ENCODE results near the gene GP1BB.

DNA sequence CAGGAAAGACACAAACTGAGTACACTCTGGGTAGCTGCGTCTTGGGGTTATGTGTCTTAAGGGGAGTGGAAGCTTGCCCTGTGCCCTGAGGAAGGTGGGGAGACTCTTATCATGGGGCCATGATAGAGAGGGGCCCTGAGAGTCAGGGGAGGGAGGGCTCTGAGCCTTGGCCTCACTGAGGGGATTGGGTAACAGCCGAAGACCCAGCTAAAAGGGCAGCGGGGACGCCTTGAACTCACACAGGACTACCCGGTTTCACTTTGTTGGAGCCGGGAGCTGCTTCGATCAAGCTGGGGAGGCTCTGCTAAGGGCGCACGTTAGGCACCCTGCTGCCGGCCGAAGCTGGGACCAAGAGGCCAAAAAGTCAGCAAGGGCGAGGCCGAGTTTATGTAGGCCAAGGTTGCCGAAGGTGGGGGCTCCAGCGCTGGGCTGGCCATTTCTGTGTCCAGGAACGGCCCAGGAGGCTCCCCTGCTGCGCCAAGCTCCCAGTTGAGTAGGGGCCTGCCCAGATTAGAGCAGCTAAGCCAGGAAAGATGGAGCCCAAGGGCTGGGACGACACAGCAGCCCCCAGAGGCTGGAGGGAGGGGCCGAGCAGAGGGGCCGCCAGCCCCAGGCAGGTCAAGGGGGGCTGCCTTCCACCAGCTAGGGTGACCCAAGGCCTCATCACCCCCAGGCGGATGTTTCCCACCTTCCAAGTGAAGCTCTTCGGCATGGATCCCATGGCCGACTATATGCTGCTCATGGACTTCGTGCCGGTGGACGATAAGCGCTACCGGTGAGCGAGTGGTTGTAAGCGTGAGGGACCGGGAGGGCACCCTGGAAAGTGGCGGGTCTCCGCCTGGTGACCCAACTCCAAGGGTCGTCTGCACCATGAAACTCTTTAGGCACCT lies 39.5 kb downstream of the GP1BB start:
- TF ChIP-seq, protein P1, sequence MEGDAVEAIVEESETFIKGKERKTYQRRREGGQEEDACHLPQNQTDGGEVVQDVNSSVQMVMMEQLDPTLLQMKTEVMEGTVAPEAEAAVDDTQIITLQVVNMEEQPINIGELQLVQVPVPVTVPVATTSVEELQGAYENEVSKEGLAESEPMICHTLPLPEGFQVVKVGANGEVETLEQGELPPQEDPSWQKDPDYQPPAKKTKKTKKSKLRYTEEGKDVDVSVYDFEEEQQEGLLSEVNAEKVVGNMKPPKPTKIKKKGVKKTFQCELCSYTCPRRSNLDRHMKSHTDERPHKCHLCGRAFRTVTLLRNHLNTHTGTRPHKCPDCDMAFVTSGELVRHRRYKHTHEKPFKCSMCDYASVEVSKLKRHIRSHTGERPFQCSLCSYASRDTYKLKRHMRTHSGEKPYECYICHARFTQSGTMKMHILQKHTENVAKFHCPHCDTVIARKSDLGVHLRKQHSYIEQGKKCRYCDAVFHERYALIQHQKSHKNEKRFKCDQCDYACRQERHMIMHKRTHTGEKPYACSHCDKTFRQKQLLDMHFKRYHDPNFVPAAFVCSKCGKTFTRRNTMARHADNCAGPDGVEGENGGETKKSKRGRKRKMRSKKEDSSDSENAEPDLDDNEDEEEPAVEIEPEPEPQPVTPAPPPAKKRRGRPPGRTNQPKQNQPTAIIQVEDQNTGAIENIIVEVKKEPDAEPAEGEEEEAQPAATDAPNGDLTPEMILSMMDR (IDR thresholded peaks at IDR 0.05), result no peak
- no peak for TF ChIP-seq EP300 (IDR thresholded peaks at IDR 0.05)
